HepG2 (cell line): ENCODE results near the gene ACSL1. TPM values are rescaled to one million over a fixed set of nuclear protein-coding genes. Genes with fewer than 3 reads are reported as not detected.

Experiments
- ARHGAP35 ChIP-seq: sonication (generic); formaldehyde crosslinking; IDR thresholded peaks from 2 replicates; pipeline ENCODE4 v1.9.0; 2022; ENCODE audit warnings: mild to moderate bottlenecking, inconsistent platforms, moderate library complexity, missing genetic modification reagents, borderline replicate concordance
- DDIT3 ChIP-seq: sonication (generic); formaldehyde crosslinking; IDR thresholded peaks from 2 replicates; pipeline ENCODE4 v1.4.0; 2020; ENCODE audit warnings: mild to moderate bottlenecking, missing genetic modification reagents
- ETV6 ChIP-seq: sonication (generic); formaldehyde crosslinking; conservative IDR thresholded peaks from 2 replicates; pipeline ENCODE4 v1.4.0; 2020; ENCODE audit warnings: missing genetic modification reagents
- HMGA1 ChIP-seq: sonication (generic); formaldehyde crosslinking; conservative IDR thresholded peaks from 2 replicates; pipeline ENCODE4 v1.4.0; 2020; ENCODE audit warnings: missing genetic modification reagents
- HOMEZ ChIP-seq: IDR thresholded peaks from 2 replicates; pipeline ENCODE4 v1.6.1; 2016; ENCODE audit warnings: low read depth
- POGZ ChIP-seq: sonication (generic); formaldehyde crosslinking; IDR thresholded peaks from 2 replicates; pipeline ENCODE4 v1.4.0; 2020; ENCODE audit warnings: mild to moderate bottlenecking, missing genetic modification reagents
- RARG ChIP-seq: sonication (generic); formaldehyde crosslinking; IDR thresholded peaks from 2 replicates; pipeline ENCODE4 v1.4.0; 2020; ENCODE audit warnings: low read depth, mild to moderate bottlenecking, missing genetic modification reagents
- SMC3 ChIP-seq: IDR thresholded peaks from 2 replicates; pipeline ENCODE4 v1.6.1; 2011; ENCODE audit warnings: low read length, improper control_type of control experiment
- SRSF1 ChIP-seq: fragments of 200-400 bp; formaldehyde crosslinking; optimal IDR thresholded peaks from 2 replicates; pipeline ENCODE3; 2017; ENCODE audit warnings: mild to moderate bottlenecking, low read depth, low read length, moderate library complexity
- TRIM22 ChIP-seq: fragments of 450-650 bp; IDR thresholded peaks from 2 replicates; pipeline ENCODE4 v1.6.1; 2017
- ZBTB8A ChIP-seq: sonication (generic); formaldehyde crosslinking; IDR thresholded peaks from 2 replicates; pipeline ENCODE4 v1.4.0; 2020; ENCODE audit warnings: mild to moderate bottlenecking, low read depth, missing genetic modification reagents, borderline replicate concordance
- ZNF383 ChIP-seq: sonication (generic); formaldehyde crosslinking; IDR thresholded peaks from 2 replicates; pipeline ENCODE4 v1.4.0; 2020; ENCODE audit warnings: missing genetic modification reagents, mild to moderate bottlenecking, borderline replicate concordance
- ZNF407 ChIP-seq: sonication (generic); formaldehyde crosslinking; IDR thresholded peaks from one replicate; pipeline ENCODE4 v1.5.1; 2020; ENCODE audit warnings: mild to moderate bottlenecking, missing genetic modification reagents; ENCODE audit errors: not compliant biosample characterization
- ZNF572 ChIP-seq: sonication (generic); formaldehyde crosslinking; IDR thresholded peaks from 2 replicates; pipeline ENCODE4 v1.5.1; 2020; ENCODE audit warnings: mild to moderate bottlenecking, missing genetic modification reagents
- ZNF709 ChIP-seq: sonication (generic); formaldehyde crosslinking; IDR thresholded peaks from 2 replicates; pipeline ENCODE4 v1.5.0; 2020; ENCODE audit warnings: mild to moderate bottlenecking, missing genetic modification reagents
- ZNF777 ChIP-seq: sonication (generic); formaldehyde crosslinking; IDR thresholded peaks from 2 replicates; pipeline ENCODE4 v1.4.0; 2020; ENCODE audit warnings: missing genetic modification reagents
- polyA plus RNA-seq, 8 experiments: library from polyadenylated mRNA; depleted of rRNA in 3 of 8; stranded (reverse) in 7 of 8; unstranded in 1 of 8; fragments of >200 nt; fragmentation: Illumina TruSeq in 4 of 8; extraction: Trizol in 4 of 8; gene quantifications; 2 replicates each; pipeline versions ENCODE4 v1.2.1 to v1.2.3, GENCODE V29; 2011 to 2016; ENCODE audit warnings: low read depth in 4 of 8, missing spikeins in 1 of 8, mixed read lengths in 1 of 8; ENCODE audit not compliant: insufficient read depth in 1 of 8
- total RNA-seq, 5 experiments: library from RNA; depleted of rRNA; stranded (reverse); fragments of >200 nt; fragmentation: Illumina TruSeq; extraction: Trizol; gene quantifications; 2 replicates each; pipeline ENCODE4 v1.2.3, GENCODE V29; 2016; ENCODE audit warnings: low read depth in 1 of 5

ACSL1 gene
- total and polyA plus RNA-seq, 2 of the 13 experiments (the other 11 are each of a cell fraction or from before 2014, with no cell fraction given): 10.0 to 29.8 TPM

GRCh38 chr4:184733654-184734524 lies 91.9 kb downstream of the ACSL1 start, which contains the start of gene CENPU (continued):
- no peak for TF ChIP-seq TRIM22
- TF ChIP-seq HOMEZ: peak; percentile 86
- TF ChIP-seq SRSF1: no peak
- peak; percentile 96; the same call in 1 of the 2 replicates for TF ChIP-seq ZNF383
- peak; percentile 93 for TF ChIP-seq ZNF709 (CRISPR knock-in tag)
- peak; percentile 99 for TF ChIP-seq POGZ (CRISPR knock-in tag)
- TF ChIP-seq SMC3: no peak
- TF ChIP-seq RARG (CRISPR knock-in tag): no peak; the same call in 1 of the 2 replicates
- no peak for TF ChIP-seq DDIT3 (CRISPR knock-in tag)
- peak; percentile 83; the same call in 1 of the 2 replicates for TF ChIP-seq ARHGAP35 (CRISPR knock-in tag)
- peak; percentile 52 for TF ChIP-seq ZNF407 (CRISPR knock-in tag)
- peak; percentile 79; the same call in 1 of the 2 replicates for TF ChIP-seq ZBTB8A
- peak; percentile 95 for TF ChIP-seq ETV6
- TF ChIP-seq ZNF572 (CRISPR knock-in tag): 0 out of 2 replicates have a peak, but pooled peaks have one; percentile 26
- peak; percentile 85 for TF ChIP-seq ZNF777 (CRISPR knock-in tag)
- no peak for TF ChIP-seq HMGA1 (CRISPR knock-in tag)
